Liver (tissue), 9 donors: ENCODE measurements around the gene COL6A2. TPM values are rescaled to one million over a fixed set of nuclear protein-coding genes. Genes with fewer than 3 reads are reported as not detected.

ENCODE experiments used
- DNase-seq: peaks from one replicate; pipeline ENCODE4 v3.0.0-alpha.2; 2017; ENCODE audit warnings: low spot score
- H3K27ac ChIP-seq, 2 donors: one replicate each; pipeline ENCODE4 v1.7.0; 2013; ENCODE audit warnings: inconsistent platforms in 2 of 2, low read length in 2 of 2, control low read depth in 1 of 2, low read depth in 1 of 2, mild to moderate bottlenecking in 1 of 2
- H3K27me3 ChIP-seq, 4 donors: one replicate each; pipeline versions ENCODE4 v1.6.1 to v1.7.0; 2013; ENCODE audit warnings: low read length in 3 of 4, inconsistent platforms in 1 of 4, mild to moderate bottlenecking in 1 of 4, moderate library complexity in 1 of 4; ENCODE audit not compliant: control insufficient read depth in 4 of 4, insufficient read depth in 4 of 4
- H3K36me3 ChIP-seq, 4 donors: one replicate each; pipeline versions ENCODE4 v1.6.1 to v1.7.0; 2013; ENCODE audit warnings: low read length in 3 of 4, mild to moderate bottlenecking in 3 of 4, low read depth in 1 of 4, moderate library complexity in 1 of 4; ENCODE audit not compliant: control insufficient read depth in 4 of 4, insufficient read depth in 3 of 4
- H3K4me1 ChIP-seq, 4 donors: one replicate each; pipeline versions ENCODE4 v1.6.1 to v1.7.0; 2013; ENCODE audit warnings: low read length in 3 of 4, mild to moderate bottlenecking in 3 of 4, moderate library complexity in 1 of 4; ENCODE audit not compliant: control insufficient read depth in 4 of 4, insufficient read depth in 4 of 4
- H3K4me3 ChIP-seq, 3 donors: one replicate each; pipeline versions ENCODE4 v1.6.1 to v1.7.0; 2013; ENCODE audit warnings: low read length in 3 of 3, control low read depth in 1 of 3, low read depth in 1 of 3, mild to moderate bottlenecking in 1 of 3
- H3K9ac ChIP-seq, 2 donors: one replicate each; pipeline ENCODE4 v1.7.0; 2013; ENCODE audit warnings: low read length in 2 of 2, mild to moderate bottlenecking in 2 of 2, moderate library complexity in 2 of 2, control low read depth in 1 of 2, low read depth in 1 of 2
- H3K9me3 ChIP-seq, 4 donors: one replicate each; pipeline versions ENCODE4 v1.6.1 to v1.7.0; 2013; ENCODE audit warnings: low read length in 3 of 4; ENCODE audit not compliant: control insufficient read depth in 4 of 4
- ATF3 ChIP-seq: IDR thresholded peaks from 2 replicates; pipeline ENCODE4 v1.6.1; 2016; ENCODE audit warnings: antibody characterized with exemption
- EGR1 ChIP-seq, 2 donors: IDR thresholded peaks; 2 replicates each; pipeline ENCODE4 v1.6.1; 2016 to 2018; ENCODE audit warnings: antibody characterized with exemption in 2 of 2, low read depth in 2 of 2
- FOXA1 ChIP-seq: IDR thresholded peaks from 2 replicates; pipeline ENCODE4 v1.6.1; 2016; ENCODE audit warnings: antibody characterized with exemption
- FOXA2 ChIP-seq: IDR thresholded peaks from 2 replicates; pipeline ENCODE4 v1.6.1; 2016; ENCODE audit warnings: antibody characterized with exemption
- GABPA ChIP-seq, 2 donors: IDR thresholded peaks in 1 of 2; conservative IDR thresholded peaks in 1 of 2; 2 replicates each; pipeline ENCODE4 v1.6.1; 2016; ENCODE audit warnings: antibody characterized with exemption in 2 of 2, mild to moderate bottlenecking in 1 of 2, moderate library complexity in 1 of 2
- HNF4A ChIP-seq, 2 donors: conservative IDR thresholded peaks; 2 replicates each; pipeline ENCODE4 v1.6.1; 2016; ENCODE audit warnings: antibody characterized with exemption in 2 of 2, mild to moderate bottlenecking in 2 of 2
- HNF4G ChIP-seq: IDR thresholded peaks from 2 replicates; pipeline ENCODE4 v1.6.1; 2016; ENCODE audit warnings: antibody characterized with exemption
- JUND ChIP-seq, 2 donors: IDR thresholded peaks; 2 replicates each; pipeline ENCODE4 v1.6.1; 2016; ENCODE audit warnings: antibody characterized with exemption in 2 of 2
- MAX ChIP-seq: IDR thresholded peaks from 2 replicates; pipeline ENCODE4 v1.6.1; 2016; ENCODE audit warnings: antibody characterized with exemption
- NR2F2 ChIP-seq: IDR thresholded peaks from 2 replicates; pipeline ENCODE4 v1.6.1; 2016; ENCODE audit warnings: antibody characterized with exemption
- RAD21 ChIP-seq, 2 donors: IDR thresholded peaks; 2 replicates each; pipeline ENCODE4 v1.6.1; 2016; ENCODE audit warnings: antibody characterized with exemption in 2 of 2, mild to moderate bottlenecking in 2 of 2
- REST ChIP-seq: IDR thresholded peaks from 2 replicates; pipeline ENCODE4 v1.6.1; 2016; ENCODE audit warnings: antibody characterized with exemption, mild to moderate bottlenecking
- RXRA ChIP-seq, 2 donors: IDR thresholded peaks; 2 replicates each; pipeline ENCODE4 v1.6.1; 2017 to 2018; ENCODE audit warnings: antibody characterized with exemption in 2 of 2, mild to moderate bottlenecking in 1 of 2
- SP1 ChIP-seq: IDR thresholded peaks from 2 replicates; pipeline ENCODE4 v1.6.1; 2018; ENCODE audit warnings: antibody characterized with exemption, mild to moderate bottlenecking
- TAF1 ChIP-seq: conservative IDR thresholded peaks from 2 replicates; pipeline ENCODE4 v1.6.1; 2016; ENCODE audit warnings: antibody characterized with exemption, mild to moderate bottlenecking
- YY1 ChIP-seq: IDR thresholded peaks from 2 replicates; pipeline ENCODE4 v1.6.1; 2016; ENCODE audit warnings: antibody characterized with exemption, mild to moderate bottlenecking
- ZBTB33 ChIP-seq: IDR thresholded peaks from 2 replicates; pipeline ENCODE4 v1.6.1; 2016; ENCODE audit warnings: antibody characterized with exemption
- WGBS: extraction: QIAGEN DNeasy Blood & Tissue Kit; methylation state at CpG from one replicate; pipeline ENCODE4 v1.1.7; 2013; 5-methylcytosine and 5-hydroxymethylcytosine counted together
- polyA plus RNA-seq, 2 donors: library from polyadenylated mRNA; stranded (reverse) in 1 of 2; unstranded in 1 of 2; fragments of 200-250 nt in 1 of 2; fragments of >200 nt in 1 of 2; fragmentation: Nextera tagmentation in 1 of 2; extraction: Ambion mirVana in 1 of 2; gene quantifications; one replicate each; pipeline versions ENCODE4 v1.2.1 to v1.2.3, GENCODE V29; 2013 to 2015
- total RNA-seq, 2 donors: library from RNA; depleted of rRNA; stranded (reverse); fragments of >200 nt; gene quantifications; one replicate each; pipeline ENCODE4 v1.2.3, GENCODE V29; 2014
- TF ChIP-seq, protein P1 (sequence below): fragments of 150-350 bp; IDR thresholded peaks from 2 replicates; pipeline ENCODE4 v1.5.1; 2017; ENCODE audit warnings: improper control_type of control experiment, low read depth, low read length; ENCODE audit not compliant: missing input control
- donor health status: healthy.
- donor health status: healthy.
- donor health status: healthy.
- donor health status: healthy.
- donor health status: healthy.

The COL6A2 gene
- total and polyA plus RNA-seq, 4 donors: 5.8 to 80.8 (median 41.7) TPM

GRCh38 chr21:46120301-46121285 lies 22.7 kb downstream of the COL6A2 start:
- Histone ChIP-seq H3K27me3 (no peaks in the 10 kb centered on the region), H3K4me3 (no peak overlapping the region), H3K27ac (no peak overlapping the region), H3K9me3 (no peaks in the 10 kb centered on the region), H3K9ac (no peak overlapping the region), H3K4me1 (peaks cover 0 to 5% (median 0%) of the 10 kb centered on the region in 4 donors), H3K36me3 (no peaks in the 10 kb centered on the region)
- TF ChIP-seq YY1 (no peak), REST (no peak), ZBTB33 (no peak), HNF4A (conservative IDR thresholded peaks at IDR 0.05) (no peak), SP1 (no peak), RXRA (IDR thresholded peaks at IDR 0.05) (no peak), JUND (IDR thresholded peaks at IDR 0.05) (no peak), MAX (no peak), EGR1 (IDR thresholded peaks at IDR 0.05; ENCODE audit: low read depth in 2 of 2) (no peak), NR2F2 (no peak), ATF3 (no peak), GABPA (IDR thresholded peaks at IDR 0.05 in 1 of 2, conservative IDR thresholded peaks at IDR 0.05 in 1 of 2) (no peak), RAD21 (IDR thresholded peaks at IDR 0.05) (no peak), HNF4G (no peak), FOXA2 (no peak), FOXA1 (no peak), TAF1 (no peak)
- TF ChIP-seq, protein P1, sequence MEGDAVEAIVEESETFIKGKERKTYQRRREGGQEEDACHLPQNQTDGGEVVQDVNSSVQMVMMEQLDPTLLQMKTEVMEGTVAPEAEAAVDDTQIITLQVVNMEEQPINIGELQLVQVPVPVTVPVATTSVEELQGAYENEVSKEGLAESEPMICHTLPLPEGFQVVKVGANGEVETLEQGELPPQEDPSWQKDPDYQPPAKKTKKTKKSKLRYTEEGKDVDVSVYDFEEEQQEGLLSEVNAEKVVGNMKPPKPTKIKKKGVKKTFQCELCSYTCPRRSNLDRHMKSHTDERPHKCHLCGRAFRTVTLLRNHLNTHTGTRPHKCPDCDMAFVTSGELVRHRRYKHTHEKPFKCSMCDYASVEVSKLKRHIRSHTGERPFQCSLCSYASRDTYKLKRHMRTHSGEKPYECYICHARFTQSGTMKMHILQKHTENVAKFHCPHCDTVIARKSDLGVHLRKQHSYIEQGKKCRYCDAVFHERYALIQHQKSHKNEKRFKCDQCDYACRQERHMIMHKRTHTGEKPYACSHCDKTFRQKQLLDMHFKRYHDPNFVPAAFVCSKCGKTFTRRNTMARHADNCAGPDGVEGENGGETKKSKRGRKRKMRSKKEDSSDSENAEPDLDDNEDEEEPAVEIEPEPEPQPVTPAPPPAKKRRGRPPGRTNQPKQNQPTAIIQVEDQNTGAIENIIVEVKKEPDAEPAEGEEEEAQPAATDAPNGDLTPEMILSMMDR: no peak
- no peak for DNase-seq
- WGBS: 78% methylated on average over 26 of the region's 26 CpGs
